LNCAP (cell line): Measurements from ENCODE around the gene NAV2.

ENCODE experiments used
- TF ChIP-seq, protein P1 (sequence below): fragments of 450-650 bp; IDR thresholded peaks from 2 replicates; pipeline ENCODE4 v1.5.1; 2017; ENCODE audit warnings: mild to moderate bottlenecking

NAV2 gene

DNA sequence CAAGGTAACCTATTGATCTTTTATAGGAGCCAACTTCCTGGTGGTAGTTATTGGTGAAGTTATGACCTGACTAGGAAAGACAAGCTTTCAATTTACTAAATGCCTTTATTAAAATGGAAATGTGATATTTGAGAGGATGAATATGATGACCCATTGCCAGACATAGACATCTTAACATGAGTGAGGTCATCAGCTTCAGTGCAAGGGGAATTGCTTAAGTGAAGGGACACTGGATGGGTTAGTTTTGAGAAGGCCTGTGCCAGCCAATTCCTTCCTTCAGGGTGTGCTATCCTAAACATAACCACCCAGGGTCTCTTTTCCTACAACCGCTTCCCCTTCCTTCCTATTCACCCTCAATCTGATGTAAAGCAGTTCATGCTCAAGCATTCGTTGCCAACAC lies 21.5 kb downstream of the NAV2 start:
- TF ChIP-seq, protein P1, sequence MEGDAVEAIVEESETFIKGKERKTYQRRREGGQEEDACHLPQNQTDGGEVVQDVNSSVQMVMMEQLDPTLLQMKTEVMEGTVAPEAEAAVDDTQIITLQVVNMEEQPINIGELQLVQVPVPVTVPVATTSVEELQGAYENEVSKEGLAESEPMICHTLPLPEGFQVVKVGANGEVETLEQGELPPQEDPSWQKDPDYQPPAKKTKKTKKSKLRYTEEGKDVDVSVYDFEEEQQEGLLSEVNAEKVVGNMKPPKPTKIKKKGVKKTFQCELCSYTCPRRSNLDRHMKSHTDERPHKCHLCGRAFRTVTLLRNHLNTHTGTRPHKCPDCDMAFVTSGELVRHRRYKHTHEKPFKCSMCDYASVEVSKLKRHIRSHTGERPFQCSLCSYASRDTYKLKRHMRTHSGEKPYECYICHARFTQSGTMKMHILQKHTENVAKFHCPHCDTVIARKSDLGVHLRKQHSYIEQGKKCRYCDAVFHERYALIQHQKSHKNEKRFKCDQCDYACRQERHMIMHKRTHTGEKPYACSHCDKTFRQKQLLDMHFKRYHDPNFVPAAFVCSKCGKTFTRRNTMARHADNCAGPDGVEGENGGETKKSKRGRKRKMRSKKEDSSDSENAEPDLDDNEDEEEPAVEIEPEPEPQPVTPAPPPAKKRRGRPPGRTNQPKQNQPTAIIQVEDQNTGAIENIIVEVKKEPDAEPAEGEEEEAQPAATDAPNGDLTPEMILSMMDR: no peak

DNA sequence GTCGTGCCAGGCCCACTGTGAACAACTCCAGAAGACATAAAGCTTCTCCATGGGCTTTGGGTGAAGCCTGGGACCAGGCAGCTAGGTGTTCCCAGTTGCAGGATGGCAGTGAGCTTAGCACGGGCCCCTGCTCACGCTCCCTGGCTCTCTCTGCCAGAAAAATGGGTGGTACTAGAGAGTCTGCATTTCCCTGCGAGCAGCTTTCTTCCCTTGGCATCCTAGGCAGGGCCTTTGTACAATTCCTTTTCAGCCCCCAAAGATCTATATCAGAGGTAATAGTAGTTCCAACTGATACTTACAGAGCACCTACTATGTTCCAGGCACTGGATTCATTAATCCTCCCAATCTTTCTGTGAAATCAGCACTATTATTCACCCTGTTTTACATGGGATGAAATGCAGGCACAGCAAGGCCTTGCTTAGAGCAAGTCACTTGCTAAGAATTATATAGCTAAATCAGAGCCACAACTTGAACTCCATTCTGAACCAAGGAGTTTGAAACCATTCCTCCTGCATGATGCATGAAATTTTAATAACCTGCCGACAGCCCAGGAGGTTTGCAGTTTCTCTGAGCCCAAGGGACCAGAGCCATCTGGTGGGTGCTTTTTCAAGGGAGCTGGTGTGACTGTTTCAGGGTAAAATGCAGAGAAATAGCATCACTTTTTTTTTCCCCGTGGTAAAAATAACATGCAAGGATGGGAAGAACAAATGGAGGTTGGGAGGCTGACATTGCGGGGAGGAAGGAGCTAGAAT lies 22.7 kb downstream of the NAV2 start:
- TF ChIP-seq, protein P1: no peak

DNA sequence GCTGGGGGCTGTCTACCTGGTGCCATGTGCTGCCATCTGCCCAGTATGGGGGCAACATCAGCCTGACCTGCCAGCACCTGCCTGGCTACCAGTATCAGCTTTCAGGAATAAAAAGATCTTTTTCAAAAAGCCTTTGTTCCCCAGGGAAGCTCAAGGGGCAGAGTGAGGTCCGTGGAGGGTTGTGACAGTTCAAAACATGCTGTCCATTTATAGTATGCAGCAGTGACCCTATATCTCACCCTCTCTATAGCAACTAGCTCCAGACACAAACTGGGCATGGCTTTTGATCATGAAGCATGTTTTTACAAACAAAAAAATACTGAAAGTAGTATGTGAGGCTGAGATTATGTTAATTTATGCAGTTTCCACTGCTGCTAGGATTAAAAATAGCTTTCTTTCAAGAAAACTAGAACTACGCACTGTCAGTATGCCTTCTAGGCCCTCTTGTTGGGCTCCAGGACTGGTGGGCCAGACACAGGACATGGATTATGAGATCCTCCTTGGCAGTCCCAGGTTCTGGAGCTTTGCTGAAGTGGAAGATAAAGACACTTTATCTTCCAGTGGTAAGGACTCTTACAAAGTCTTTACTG lies 23.4 kb downstream of the NAV2 start:
- TF ChIP-seq, protein P1: no peak

DNA sequence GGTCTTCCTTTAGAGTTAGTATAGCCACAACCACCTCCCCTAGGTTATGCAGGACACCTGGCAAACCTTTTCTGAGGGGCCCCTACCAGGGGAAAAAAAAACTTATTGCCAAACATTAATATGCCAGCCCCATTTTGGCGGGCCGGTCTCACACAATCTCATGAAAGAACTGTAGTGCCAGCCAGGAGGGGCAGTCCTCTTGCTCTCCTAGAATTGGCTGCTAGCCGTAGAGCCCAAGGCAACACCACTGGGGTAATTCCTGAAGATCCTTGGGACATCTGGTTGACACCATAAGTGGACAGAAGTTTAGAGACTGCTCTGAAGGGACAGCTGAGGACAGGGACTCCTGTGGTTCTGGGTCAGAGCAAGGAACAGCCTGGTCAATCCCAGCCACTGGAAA lies 24.2 kb downstream of the NAV2 start:
- TF ChIP-seq, protein P1: no peak

DNA sequence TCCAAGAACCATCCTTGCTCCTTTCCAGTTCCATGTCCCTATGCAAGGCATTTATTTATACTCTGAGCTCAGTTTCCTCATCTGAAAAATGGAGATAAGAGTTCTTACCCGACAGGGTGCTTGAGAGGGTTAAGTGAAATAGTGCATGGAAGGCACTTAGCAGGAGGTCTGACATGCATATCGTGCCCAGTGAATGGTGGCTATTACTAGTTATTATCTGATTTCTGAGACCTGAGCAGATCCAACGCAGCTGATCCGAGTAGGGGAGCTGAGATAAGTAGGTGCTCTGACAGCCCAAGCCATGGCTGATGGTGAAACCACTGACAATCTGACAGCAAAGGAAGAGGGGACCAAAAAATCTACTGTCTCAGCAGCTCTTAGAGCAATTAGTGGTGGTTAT lies 24.9 kb downstream of the NAV2 start:
- TF ChIP-seq, protein P1: no peak

DNA sequence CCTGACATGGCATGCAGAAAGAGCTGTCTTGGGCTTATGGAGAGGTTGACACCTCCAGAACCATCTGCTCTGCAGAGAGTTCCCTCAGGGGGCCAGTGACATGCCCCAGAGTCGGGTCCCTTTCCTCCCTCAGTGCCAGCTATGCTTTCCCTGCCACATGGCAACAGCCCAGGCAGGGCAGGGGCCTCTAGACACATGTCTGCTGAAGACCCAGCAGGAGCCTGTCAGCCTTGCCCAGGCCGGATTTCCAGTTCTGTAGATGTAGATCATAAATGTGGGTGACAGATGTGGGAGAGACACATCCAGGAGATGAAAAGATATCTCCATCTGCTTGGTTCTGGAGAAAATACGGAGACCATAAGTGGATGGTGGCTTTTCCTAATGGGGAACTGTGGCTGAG lies 25.5 kb downstream of the NAV2 start:
- TF ChIP-seq, protein P1: no peak

DNA sequence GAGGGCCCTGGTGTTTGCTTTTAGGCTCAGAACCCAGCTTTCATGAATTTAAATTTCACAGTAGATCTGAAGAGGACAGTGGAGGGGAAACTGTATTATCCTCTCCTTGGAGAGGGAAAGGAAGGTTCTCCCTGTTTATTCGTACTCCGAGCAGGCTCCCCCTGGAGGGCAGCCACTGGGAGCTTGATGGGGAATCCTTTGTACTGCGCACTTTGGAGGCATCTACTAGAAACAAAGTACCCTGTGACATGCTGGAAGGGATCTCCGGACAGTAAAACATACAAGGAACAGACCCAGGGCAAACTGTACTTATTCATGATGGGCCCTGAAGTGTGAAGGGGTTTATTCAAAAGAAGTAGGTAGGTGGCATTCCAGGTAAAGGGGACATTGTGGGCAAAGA lies 27.2 kb downstream of the NAV2 start:
- TF ChIP-seq, protein P1: peak; percentile 22; the same call in 1 of the 2 replicates
